ENCODE measurements around the gene PUM1.

The PUM1 gene

DNA sequence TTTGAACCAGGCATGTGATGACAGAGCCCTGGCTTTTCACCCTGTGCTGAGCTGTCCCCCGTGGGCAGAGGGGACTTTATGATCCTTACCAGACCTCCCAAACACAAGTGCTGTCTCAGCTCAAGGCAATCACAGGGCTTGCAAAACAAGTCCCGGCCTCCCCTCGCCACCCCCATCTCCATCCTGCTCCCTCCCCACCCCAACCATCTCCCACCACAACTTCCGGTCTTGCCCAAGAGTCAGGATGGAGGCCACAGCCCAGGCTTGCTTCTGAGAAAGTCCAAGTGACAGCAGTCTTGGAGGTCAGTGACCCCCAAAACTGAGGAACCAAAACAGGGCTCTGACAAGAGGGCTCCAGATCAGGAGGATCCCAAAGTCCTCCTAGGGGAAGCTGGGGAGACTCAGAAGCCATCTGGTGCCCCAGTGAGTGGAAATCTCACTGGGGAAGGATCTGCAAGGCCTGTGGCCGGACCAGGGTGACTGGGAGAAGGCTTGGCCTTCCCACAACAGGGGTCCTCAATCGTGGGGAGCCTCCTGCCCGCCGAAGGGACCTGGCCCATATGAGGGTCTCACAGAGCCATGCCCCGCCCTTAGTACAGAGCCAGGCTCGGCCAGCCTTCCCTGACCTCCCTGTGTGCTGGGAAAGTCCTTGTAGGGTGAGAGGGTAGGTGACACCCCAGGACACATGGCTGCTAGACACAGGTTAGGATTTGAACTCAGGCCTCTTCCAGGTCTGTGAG is 152.4 kb downstream of the PUM1 start:
- TF ChIP-seq, protein P1, sequence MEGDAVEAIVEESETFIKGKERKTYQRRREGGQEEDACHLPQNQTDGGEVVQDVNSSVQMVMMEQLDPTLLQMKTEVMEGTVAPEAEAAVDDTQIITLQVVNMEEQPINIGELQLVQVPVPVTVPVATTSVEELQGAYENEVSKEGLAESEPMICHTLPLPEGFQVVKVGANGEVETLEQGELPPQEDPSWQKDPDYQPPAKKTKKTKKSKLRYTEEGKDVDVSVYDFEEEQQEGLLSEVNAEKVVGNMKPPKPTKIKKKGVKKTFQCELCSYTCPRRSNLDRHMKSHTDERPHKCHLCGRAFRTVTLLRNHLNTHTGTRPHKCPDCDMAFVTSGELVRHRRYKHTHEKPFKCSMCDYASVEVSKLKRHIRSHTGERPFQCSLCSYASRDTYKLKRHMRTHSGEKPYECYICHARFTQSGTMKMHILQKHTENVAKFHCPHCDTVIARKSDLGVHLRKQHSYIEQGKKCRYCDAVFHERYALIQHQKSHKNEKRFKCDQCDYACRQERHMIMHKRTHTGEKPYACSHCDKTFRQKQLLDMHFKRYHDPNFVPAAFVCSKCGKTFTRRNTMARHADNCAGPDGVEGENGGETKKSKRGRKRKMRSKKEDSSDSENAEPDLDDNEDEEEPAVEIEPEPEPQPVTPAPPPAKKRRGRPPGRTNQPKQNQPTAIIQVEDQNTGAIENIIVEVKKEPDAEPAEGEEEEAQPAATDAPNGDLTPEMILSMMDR (IDR thresholded peaks at IDR 0.05; ENCODE audit: low read depth, low read length, missing control alignments), result no peak
- DNase-seq (ENCODE audit: extremely low read depth, low read depth), result no peak
- no peak overlapping the region for H3K4me3 ChIP-seq (replicated peaks; ENCODE audit: low read depth, low read length)

DNA sequence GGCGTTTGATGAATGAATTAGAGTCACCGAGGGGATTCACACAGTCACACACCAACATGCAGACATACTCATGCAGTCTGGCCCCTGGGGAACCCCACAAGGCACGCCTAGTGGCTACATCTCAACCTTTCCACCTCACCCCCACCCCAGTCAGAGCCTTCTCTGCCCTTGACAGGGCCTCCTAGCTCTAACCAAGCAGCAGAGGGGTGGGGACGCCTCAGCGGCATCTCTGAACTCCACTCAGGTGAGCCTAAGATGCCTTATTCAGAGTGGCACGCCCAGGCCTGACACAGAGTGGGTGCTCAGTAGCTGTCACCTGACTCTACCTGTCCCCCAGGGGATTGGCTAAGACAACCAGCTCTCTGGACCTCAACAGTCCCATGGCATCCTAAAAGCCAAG is 153.3 kb downstream of the PUM1 start:
- DNase-seq (ENCODE audit: extremely low read depth, low read depth), result no peak
- TF ChIP-seq, protein P1 (IDR thresholded peaks at IDR 0.05; ENCODE audit: low read depth, low read length, missing control alignments), result no peak
- H3K4me3 ChIP-seq (replicated peaks; ENCODE audit: low read depth, low read length), result no peak overlapping the region

DNA sequence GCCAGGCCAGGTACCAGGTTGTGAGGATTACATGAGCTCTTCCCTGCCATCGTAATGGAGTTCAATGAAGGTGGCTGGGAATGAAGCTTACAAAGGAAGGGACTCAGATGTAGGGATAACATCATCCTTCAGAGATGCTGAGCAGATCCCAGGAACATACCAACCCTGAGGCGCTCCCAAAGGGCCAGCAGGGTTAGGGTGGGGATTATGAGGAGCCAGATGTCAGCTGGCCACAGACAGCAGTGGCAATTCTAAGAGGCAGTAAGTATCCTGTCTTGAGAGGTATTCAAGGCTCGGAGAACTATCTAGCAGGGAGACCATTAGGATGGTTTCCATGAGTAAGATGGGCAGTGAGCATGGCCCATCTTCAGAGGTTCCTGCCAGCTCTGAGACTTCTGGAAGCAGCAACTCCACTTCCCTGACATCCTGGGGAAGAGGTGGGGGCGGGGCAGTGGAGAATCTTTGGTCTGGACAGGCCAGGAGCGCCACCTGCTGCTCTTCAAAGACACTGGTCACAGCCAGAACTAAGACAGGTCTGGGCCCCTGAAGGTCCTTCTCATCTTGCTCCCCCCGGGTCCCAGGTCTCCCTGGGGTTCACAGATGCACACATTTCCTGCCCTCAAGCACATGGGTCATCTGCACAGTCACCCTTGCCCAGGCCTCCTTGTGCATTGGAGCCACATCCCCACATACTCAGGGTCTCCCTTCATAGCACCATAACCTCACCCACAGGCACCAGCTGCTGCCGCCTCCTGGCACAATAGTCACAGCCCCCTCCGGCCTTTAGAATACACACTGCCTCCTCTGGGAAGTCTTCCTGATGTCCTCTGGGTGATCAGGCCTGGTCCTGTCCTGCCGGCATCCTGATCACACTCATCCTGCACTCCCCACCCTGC is 154.2 kb downstream of the PUM1 start:
- TF ChIP-seq, protein P1 (IDR thresholded peaks at IDR 0.05; ENCODE audit: low read depth, low read length, missing control alignments), result peak; percentile 88
- no peak overlapping the region for H3K4me3 ChIP-seq (replicated peaks; ENCODE audit: low read depth, low read length)

DNA sequence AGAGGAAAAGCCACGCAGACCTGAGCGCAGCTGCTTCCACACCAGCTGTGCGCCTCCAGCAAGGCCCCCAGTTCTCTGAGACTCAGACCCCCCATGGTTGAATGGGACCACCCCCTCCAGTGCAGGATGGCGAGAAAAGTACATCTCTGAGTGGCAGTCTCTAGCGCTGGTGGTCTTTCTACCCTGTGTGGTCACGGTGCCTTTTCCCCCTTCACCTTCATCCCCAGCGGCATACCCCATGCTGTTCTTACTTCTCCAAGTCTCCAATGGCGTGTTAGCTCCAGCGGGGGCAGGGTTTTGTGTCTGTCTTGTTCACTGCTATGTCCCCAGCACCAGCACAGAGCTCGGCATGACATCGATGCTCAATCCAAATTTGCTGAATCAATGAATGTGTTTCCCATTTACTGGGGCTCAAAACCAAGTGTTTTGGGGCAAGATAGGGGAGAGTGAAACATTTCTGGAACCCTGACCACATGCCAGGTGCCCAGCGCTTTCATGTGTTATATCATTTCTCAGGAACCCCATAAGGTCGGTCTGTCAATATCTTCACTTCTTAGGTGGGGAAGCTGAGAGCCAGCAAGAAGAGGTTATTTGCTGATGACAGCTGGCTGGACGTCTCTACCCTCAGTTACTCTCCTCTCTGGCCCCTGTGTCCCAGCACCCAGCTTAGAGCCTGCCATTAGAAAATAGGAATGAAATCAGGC is 156.0 kb downstream of the PUM1 start:
- TF ChIP-seq, protein P1 (IDR thresholded peaks at IDR 0.05; ENCODE audit: low read depth, low read length, missing control alignments), result no peak
- peak overlapping the region; percentile 37; the same call in 1 of the 2 replicates for H3K4me3 ChIP-seq (replicated peaks; ENCODE audit: low read depth, low read length)
- no peak for DNase-seq (ENCODE audit: extremely low read depth, low read depth)

More for the DNA sequence above, 154.2 kb downstream of the PUM1 start:
- DNase-seq (ENCODE audit: extremely low read depth, low read depth), result peak; percentile 62

DNA sequence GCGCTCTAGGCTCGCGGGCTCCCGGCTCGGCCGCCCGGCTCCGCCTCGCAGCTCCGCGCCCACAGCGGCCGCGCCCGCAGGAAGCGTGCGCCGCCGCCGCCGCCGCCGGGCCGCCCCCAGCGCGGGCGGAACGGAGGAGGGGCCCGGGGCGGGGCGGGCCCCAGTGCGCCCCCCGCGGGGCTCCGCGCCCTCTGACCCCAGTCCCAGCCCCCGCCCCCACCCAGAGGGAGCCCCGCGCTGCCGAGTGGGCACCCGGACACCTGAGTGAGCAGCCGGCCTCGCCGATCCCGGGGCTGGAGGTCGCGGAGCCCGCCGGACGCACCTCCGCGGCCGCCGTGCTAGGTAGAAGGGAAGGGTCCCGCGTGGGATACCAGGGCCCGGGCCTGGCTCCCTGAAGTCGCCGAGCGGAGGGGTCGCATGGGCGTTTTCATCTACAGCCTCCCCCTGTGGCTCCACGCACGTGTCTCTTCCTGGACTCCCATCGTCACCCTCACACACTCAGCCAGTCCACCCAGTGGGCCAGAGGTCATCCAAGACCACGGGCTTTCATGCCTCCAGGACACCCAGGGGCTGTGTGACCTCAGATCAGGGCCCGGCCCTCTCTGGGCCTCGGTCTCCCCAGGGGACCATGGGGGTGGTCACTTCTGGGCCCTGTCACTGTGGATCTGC is 156.7 kb downstream of the PUM1 start, which contains the start of gene SDC3:
Gene SDC3, minus strand, starts transcription at position 63 of the 669 bp plus-strand sequence. CDS start 172 bp downstream, outside the sequence.
- H3K4me3 ChIP-seq (replicated peaks; ENCODE audit: low read depth, low read length), result peak within 1 kb of the TSS; percentile 60
- no peak for DNase-seq (ENCODE audit: extremely low read depth, low read depth)
- TF ChIP-seq, protein P1 (IDR thresholded peaks at IDR 0.05; ENCODE audit: low read depth, low read length, missing control alignments), result no peak

DNA sequence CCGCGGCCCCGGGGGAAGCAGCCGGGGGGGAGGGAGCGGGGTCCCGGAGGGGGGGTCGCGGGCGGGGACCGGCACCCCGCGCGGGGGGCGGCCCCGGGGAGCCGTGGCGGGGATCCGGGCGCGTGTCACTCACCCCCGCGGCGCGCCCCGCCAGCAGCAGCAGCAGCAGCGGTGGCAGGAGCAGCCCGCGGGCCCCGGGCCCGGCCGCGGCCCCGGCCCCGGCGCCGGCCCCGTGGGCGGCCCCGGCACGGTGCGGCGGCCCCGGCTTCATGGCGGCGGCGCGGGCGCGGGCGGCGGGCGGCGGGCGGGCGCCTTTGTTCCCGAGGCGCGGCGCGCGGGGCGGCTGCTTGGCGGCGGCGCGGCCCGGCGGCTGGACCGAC is 157.2 kb downstream of the PUM1 start:
- no peak for DNase-seq (ENCODE audit: extremely low read depth, low read depth)
- peak overlapping the region; percentile 60 for H3K4me3 ChIP-seq (replicated peaks; ENCODE audit: low read depth, low read length)
- TF ChIP-seq, protein P1 (IDR thresholded peaks at IDR 0.05; ENCODE audit: low read depth, low read length, missing control alignments), result no peak

Data from HFF-Myc (cell line).